HG03103 (cell line): Measurements from ENCODE around the gene MAPK11.

Experiments used
- ATAC-seq: cut with Tn5 transposase; IDR thresholded peaks from one replicate; pipeline ENCODE4 v1.9.1; 2021; ENCODE audit warnings: low read depth; ENCODE audit not compliant: unreplicated experiment

MAPK11 gene

DNA sequence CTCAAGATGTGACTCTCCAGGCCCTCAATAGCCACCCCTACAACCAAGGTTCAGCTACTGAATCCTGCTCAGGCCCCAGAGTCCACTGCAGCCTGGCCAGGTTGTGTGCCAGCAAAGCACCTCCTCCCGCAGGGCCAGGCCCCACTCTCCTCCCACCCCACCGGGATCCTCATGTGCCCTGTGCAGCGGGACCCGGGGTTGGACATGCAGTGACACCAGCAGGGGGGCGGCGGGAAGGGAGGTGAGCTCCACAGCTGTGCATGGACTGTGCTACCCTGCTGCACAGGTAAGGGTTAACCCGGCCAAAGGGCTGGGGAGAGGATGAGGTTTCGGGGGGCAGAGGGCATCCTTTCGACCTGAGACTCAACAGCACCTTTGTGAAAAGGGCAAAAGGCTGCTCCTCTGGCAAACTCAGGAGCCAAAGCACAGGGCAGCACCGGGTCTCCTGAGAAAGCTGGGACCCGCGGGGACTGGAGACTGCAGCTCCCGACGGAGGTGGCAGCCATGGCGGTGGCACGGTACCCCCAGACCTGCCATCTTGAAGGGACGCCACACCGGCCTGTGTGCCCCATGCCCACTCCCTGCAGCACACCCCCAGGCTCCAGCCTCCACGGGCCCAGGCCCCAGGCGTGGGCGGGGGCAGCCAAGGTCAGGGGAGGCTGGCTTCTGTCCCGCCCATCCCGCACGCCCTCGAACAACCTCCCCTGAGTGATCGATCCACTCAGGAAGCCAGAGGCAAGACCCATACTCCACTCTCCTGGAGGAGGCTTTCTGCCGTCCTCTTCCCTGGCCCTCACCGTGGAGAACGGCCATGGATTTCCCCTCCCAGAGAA, 26.7 kb upstream of the MAPK11 start:
- no peak for ATAC-seq

DNA sequence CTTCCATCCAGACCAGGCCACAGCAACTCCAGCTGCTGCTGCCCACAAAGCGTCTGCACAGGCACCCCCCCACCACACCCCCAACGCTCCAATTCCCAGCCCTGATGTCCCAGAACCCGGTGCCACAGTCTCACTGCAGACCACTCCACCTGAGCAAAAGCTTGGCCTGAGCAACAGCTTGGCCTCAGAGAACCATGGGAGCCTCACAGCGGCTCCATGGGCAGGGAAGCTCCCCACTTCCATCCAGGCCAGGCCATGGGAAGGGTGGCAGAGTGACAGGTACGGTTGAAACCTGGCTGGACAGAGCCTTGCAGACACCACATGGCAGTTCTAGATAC, 24.1 kb upstream of the MAPK11 start:
- no peak for ATAC-seq

GRCh38 chr22:50293441-50294318, 23.5 kb upstream of the MAPK11 start:
- ATAC-seq, result no peak

DNA sequence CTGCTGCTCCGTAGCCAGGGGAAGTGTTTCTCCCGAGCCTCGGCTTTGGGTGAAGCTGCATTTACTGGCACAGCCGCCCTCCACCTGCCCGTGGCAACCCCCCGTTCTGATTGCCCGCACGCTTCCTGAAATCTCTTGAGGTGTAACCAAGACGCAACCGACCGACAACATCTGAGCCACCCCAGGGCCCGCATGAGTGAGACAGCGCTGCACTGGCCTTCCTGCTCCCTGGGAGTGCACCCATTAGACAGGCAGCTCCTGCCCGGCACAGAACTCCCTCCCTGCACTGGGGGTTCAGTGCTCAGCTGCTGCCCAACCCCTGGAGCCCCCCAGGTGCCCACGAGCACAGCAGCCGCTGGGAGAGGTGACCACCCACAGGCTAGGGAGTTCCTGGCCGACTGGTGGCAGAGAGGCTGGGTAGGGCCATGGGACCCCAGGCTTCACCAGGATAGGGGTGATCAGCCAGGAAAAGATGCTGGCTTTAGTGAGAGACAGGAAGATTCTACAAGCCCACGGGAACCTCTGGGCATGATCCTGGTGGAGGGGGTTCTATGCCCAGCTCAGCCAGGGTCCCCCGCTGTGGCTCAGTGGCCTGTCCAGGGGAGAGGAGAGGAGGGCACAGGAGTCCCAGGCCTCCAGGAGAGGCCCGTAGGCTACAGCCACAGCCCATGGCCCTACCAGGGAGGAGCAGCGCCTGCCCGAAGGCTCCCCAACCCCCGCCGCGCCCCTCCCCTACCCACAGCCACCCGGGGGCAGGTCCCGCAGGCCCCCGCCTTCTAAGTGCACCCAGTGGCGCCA, 22.7 kb upstream of the MAPK11 start:
- ATAC-seq, result no peak

DNA sequence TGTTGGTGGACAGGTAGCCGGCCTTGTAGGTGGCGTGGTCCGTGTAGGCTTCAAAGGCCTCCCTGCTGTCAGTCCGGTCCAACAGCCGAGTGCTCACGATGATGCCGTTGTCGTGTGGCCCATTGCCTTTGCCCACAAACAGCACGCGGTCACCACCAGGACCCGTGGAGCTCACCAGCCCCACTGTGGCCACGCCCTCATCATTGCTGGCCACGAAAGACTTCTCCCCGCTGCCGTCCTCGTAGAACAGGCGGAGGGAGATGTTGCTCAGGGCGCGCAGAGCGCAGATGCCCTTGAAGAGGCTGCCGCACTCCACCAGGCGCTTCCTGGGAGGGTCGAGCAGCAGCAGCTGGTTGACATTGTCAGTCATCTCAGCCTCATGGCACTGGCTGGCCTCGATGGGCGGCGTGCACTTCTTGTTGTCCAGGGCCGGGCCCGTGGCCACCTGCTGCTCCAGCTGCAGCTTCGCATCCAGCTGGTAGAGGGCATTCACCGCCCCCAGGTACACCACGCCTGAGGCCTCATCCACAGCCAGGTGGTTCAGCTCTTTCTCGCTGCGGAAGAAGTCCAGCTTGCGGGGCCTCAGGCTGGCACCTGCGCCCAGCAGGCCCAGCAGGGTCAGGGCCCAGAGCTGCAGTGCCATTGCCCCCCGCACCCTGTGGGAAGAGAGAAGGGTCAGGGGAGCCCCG, 19.9 kb upstream of the MAPK11 start:
- ATAC-seq, result no peak

DNA sequence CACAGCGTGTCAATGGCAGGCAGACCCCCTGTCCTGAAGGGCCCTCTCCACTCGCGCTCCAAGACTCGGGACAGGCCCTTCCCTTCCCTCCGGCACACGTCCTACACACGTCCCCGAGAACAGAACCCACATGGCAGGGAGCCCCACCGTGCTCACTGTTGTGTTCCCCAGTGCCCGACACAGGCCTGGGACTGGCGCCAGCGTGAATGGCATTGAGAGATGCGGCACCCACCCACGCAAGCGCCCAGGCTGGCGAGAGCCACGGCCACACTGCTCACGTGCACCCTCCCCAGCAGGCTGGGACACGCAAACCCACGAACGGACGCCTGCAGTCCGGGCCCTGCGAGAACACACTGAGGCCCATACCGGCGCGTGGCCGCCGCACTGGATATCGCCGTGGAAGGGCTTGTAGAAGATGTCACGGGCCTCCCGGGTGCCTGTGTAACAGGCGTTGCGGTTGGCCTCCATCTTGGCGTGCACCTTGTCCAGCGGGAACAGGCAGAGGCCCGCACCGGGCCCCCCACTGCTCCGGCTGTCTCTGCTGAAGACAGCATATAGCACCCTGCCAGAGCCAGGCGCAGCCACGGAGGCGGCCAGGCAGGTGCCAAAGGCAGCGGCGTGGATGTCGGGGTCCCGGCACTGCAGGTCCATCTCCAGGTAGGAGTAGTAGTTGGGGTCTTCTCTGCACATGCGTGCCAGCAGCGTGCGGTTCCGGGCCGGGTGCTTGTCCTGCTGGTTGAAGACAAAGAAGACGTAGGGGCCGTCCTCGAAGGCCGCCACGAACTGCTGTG, 19.2 kb upstream of the MAPK11 start:
- no peak for ATAC-seq

DNA sequence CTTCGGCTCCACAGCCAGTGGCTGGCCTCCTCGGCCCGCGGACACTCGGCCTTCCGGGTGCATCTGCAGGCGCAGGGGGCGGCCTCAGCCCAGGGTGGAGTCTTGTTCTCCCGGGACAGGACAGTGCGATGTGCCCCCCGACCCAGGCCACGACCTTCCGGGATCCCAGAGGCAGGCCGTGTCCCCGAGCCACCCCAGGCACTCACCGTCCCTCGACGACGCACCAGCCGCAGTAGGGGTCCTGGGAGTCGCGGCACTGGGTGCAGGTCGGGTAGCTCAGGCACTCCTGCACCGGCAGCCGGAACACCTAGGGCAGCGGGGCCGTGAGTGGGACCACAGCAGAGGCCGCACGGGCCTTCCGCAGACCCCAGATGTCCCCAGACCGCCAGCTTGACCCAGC, 17.6 kb upstream of the MAPK11 start:
- ATAC-seq, result no peak

DNA sequence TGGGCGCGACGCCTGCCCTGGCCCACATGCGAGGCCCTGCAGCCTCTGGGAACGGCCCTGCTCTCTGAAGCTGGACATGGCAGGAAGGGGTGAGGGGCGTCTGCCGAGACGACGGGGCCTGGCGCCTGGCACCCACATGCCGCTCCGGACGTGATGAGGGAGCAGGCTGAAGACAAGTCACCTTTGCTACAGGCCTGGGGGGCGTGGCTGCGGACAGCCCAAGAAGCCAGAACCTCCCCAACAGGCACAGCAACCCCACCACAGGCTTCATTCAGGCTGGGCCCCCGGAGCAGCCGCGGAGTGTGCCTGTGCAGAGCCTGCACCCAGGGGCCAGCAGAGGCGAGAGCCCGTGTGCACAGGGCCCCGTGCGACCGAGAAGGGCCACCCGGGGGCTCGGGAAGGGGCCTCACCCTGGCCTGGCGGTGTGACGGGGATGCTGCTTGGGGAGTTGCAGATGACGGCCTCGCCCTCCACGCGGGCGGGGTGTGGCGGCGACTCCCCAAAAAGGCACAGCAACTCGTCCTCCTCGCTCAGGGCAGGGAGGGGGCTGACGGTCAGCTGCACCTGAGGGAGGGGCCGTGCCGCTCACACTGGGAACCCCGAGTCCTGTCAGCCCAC, 16.6 kb upstream of the MAPK11 start:
- no peak for ATAC-seq

DNA sequence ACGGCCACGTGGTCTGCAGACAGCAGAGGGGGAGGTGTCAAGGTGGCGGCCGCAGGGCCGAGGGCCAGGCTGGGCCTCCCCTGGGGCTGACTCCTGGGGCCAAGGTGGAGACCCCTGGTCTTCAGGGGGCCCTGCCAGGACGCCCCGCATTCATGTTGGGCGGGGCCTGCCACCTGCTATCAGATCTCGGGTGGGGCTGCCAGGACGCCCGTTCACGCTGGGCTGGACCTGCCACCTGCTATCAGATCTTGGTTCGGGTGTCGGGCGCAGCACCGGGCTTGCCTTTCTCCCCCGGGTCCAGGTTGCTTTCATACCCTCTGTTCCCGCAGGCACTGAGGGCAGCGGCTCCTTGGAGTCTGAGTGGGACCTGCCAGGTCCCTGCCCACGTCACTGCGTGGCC, 16.1 kb upstream of the MAPK11 start:
- no peak for ATAC-seq

DNA sequence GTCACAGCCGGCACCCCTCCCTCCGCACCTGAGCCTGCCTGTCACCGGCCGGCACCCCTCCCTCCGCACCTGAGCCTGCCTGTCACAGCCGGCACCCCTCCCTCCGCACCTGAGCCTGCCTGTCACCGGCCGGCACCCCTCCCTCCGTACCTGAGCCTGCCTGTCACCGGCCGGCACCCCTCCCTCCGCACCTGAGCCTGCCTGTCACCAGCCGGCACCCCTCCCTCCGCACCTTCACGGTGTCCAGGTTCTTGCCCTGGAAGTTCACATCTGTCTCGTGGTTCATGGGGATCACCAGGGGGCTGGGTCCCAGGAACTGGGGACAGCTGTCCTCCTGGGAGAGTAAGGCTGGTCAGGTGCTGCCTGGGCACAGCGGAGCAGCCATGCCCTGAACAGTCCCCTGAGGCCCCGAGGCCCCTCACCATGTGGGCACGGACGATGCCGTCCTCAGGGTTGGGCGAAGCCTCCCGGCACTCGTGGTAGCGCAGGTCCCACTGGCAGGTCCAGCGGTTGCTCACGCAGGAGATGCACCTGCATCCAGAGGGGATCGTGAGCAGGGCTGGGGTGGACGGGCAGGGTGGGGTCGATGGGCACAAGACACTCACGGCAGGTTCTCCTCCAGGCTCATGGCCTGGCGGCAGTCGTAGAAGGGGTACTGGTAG, 15.5 kb upstream of the MAPK11 start:
- no peak for ATAC-seq

- no peak for ATAC-seq
Observed at GRCh38 chr22:50284479-50284878, 14.3 kb upstream of the MAPK11 start.

DNA sequence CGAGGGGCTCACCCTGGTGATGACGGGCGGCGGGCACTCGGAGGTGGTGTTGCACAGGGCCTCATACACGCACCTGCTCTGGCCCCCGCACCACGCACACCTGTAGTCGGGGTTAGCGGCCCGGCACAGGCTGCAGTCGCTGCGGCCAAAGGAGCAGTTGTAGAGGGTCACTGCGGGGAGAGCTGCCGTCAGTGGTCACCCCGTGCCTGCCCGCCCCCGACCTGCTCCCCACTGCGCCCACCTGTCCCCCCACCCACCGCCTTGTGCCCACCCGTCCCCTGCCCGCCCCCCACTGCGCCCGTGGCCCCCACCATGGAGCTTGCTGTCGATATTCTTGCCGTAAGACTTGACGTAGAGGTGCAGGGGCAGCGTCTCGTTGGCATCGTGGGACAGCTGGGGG, 13.6 kb upstream of the MAPK11 start:
- no peak for ATAC-seq

DNA sequence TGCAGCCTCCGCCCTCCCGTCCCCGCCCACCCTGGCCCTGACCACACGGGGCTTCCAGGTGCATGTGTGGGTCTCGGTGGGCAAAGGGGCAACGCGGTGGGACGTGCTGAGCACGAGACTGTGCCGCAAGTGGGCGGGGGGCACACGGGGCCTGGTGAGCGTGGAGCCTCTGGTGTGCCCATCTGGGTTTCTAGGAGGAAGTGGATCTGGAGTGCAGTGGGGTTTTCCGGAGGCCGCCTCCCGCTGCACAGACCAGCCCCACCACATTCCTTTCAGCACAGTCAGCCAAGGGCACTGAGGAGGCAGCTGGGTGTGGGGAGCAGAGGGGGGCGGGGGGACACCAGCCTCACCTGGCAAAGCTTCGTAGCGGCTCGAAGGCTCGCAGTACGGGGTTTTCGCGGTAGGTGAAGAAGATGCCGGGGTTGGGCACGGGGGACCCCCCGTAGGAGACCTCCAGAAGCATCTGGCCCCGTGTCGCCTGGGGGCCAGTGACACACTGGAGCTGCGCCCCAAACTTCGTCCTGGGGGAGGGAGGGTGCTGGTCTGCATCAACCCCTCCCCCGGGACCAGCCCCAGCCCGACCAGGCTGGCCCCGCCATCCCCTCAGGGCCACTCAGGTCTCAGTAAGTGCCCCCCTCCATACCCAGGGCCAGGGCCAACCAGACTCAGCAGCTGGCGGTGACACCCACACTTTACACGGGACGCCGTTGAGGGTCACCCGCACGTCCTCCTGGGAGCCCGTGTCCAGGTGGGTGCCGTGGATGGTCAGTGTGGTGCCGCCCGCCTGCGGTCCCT, 12.4 kb upstream of the MAPK11 start:
- ATAC-seq, result no peak

DNA sequence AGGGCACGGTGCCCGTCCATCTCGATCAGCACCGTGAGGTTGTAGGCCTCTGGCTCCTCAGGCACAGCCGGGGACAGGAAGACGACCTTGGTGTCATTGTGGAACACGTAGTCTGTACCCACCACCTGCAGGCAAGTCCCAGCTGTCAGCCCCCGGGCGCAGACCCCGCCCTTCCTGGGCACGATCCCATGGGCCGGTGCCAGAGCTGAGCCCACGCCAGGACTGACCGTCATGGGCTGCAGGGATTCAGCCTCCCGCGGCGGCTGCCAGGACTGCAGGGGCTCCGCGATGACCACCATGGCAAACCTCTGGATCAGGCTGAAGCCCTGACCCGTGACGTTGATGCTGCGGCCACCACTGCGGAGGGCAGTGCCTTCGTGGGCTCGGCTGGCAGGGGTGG, 11.8 kb upstream of the MAPK11 start:
- no peak for ATAC-seq

GRCh38 chr22:50281384-50281760, 11.2 kb upstream of the MAPK11 start:
- no peak for ATAC-seq

DNA sequence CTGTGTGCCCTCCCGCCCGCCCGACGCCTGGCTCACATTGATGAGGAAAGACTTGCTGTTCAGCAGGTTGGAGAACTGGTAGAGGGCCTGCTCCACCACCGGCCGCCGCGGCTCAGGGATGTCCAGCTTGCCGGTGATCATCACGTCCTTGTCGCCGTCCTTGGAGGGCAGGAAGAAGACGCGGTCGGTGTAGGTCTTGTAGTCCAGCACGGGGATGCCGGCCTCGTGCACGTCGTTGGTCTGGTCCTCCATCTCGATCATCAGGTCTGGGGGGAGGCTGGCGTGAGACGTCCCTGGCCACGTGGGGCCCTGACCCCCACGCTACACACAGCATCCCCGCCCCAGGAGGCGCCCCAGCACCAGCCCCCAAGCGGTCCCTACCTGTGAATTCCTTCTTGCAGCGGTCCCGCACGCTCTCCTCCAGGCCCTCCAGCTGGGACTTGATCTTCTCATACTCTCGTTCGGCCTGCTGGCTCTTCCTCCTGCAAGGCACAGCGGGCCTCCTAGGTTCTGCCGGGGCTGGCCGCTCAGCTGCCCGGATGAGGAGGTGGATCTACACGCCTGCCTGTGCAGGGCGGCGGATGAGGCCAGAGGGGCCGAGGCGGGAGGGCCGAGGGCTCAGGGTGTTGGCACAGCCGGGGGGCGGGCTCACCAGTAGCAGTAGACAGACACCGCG, 10.7 kb upstream of the MAPK11 start:
- no peak for ATAC-seq

DNA sequence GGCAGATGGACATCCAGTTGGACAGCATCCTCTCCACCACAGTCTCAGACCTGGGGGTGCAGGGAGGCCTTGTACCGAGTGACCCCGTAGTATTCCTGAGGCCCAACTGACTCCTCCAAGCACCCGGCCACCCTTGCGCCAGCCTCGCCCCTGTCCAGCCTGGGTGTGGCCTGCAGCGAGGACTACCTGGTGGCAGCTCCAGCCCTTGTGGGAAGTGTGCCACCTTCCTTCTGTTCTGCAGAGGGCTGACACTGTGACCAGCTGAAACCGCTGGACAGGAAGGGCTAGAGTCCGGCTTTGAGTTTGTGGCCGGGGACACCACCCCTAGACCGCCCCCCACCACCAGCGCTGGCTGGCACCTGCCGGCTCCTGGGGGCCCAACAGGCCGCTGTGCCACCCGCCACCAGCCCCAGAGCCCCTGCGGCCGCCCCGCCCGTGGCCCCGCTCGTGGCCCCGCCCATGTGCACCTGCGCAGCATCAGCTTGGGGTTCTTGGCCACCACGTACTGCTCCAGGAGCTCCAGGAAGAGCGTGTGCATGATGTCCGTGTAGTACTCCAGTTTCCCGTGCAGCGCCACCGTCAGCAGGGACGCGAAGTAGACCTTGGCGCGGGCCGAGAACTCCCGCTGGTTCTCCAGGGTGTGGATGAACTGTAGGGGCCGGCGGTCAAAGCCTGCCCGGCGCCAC, 10.0 kb upstream of the MAPK11 start:
- ATAC-seq, result no peak
